HepG2 (cell line): ENCODE results near the gene NTN4. TPM values are rescaled to one million over a fixed set of nuclear protein-coding genes. Genes with fewer than 3 reads are reported as not detected.

Experiments
- ARID2 ChIP-seq: sonication (generic); formaldehyde crosslinking; IDR thresholded peaks from 2 replicates; pipeline ENCODE4 v1.8.1; 2022; ENCODE audit warnings: mild to moderate bottlenecking, missing genetic modification reagents, borderline replicate concordance
- ATF3 ChIP-seq: sonication (generic); formaldehyde crosslinking; IDR thresholded peaks from 2 replicates; pipeline ENCODE4 v1.4.0; 2020; ENCODE audit warnings: missing genetic modification reagents
- DMTF1 ChIP-seq: sonication (generic); formaldehyde crosslinking; IDR thresholded peaks from 2 replicates; pipeline ENCODE4 v1.4.0; 2020; ENCODE audit warnings: mild to moderate bottlenecking, missing genetic modification reagents
- FOXK1 ChIP-seq: sonication (generic); formaldehyde crosslinking; IDR thresholded peaks from 2 replicates; pipeline ENCODE4 v1.4.0; 2020; ENCODE audit warnings: low read depth, missing genetic modification reagents, borderline replicate concordance
- FOXO1 ChIP-seq: sonication (generic); formaldehyde crosslinking; IDR thresholded peaks from 2 replicates; pipeline ENCODE4 v1.4.0; 2020; ENCODE audit warnings: missing genetic modification reagents
- FOXP1 ChIP-seq, 2 experiments: fragments of 450-650 bp in 1 of 2; IDR thresholded peaks; 2 replicates each; pipeline ENCODE4 v1.6.1; 2017 to 2018; ENCODE audit warnings: antibody characterized with exemption in 1 of 2
- GPN1 ChIP-seq: sonication (generic); formaldehyde crosslinking; IDR thresholded peaks from 2 replicates; pipeline ENCODE4 v1.5.1; 2020; ENCODE audit warnings: missing genetic modification reagents, borderline replicate concordance
- GZF1 ChIP-seq: sonication (generic); formaldehyde crosslinking; IDR thresholded peaks from 2 replicates; pipeline ENCODE4 v1.5.1; 2020; ENCODE audit warnings: mild to moderate bottlenecking, missing genetic modification reagents
- HDAC2 ChIP-seq: sonication (generic); formaldehyde crosslinking; IDR thresholded peaks from 2 replicates; pipeline ENCODE4 v1.4.0; 2020; ENCODE audit warnings: missing genetic modification reagents
- HIVEP1 ChIP-seq: sonication (generic); formaldehyde crosslinking; IDR thresholded peaks from 2 replicates; pipeline ENCODE4 v1.4.0; 2020; ENCODE audit warnings: mild to moderate bottlenecking, missing genetic modification reagents
- KLF9 ChIP-seq: IDR thresholded peaks from 2 replicates; pipeline ENCODE4 v1.6.1; 2016; ENCODE audit warnings: low read depth
- NR2F1 ChIP-seq, 2 experiments: fragments of 450-650 bp in 1 of 2; formaldehyde crosslinking in 1 of 2; IDR thresholded peaks; 2 replicates each; pipeline versions ENCODE4 v1.5.0 to v1.6.1; 2016 to 2020; ENCODE audit warnings: mild to moderate bottlenecking in 1 of 2, missing compliant biosample characterization in 1 of 2, missing genetic modification reagents in 1 of 2, moderate library complexity in 1 of 2
- PBX3 ChIP-seq: sonication (generic); formaldehyde crosslinking; IDR thresholded peaks from 2 replicates; pipeline ENCODE4 v1.8.1; 2023; ENCODE audit warnings: missing genetic modification reagents, inconsistent platforms, borderline replicate concordance
- POLR2A ChIP-seq, 2 experiments: IDR thresholded peaks; 2 replicates each; pipeline ENCODE4 v1.6.1; 2011; ENCODE audit warnings: low read depth in 2 of 2, low read length in 2 of 2, mild to moderate bottlenecking in 1 of 2, moderate library complexity in 1 of 2; ENCODE audit not compliant: insufficient read depth in 1 of 2
- REPIN1 ChIP-seq: sonication (generic); formaldehyde crosslinking; IDR thresholded peaks from 2 replicates; pipeline ENCODE4 v1.8.0; 2022; ENCODE audit warnings: missing genetic modification reagents, low read depth, mild to moderate bottlenecking, borderline replicate concordance
- RFXAP ChIP-seq: sonication (generic); formaldehyde crosslinking; IDR thresholded peaks from 2 replicates; pipeline ENCODE4 v1.4.0; 2020; ENCODE audit warnings: missing genetic modification reagents, borderline replicate concordance
- RXRB ChIP-seq: IDR thresholded peaks from 2 replicates; pipeline ENCODE4 v1.6.1; 2016; ENCODE audit warnings: borderline replicate concordance, missing genetic modification reagents, missing compliant biosample characterization
- SCMH1 ChIP-seq: sonication (generic); formaldehyde crosslinking; IDR thresholded peaks from 2 replicates; pipeline ENCODE4 v1.9.0; 2021; ENCODE audit warnings: missing genetic modification reagents, mild to moderate bottlenecking, borderline replicate concordance
- SKI ChIP-seq: fragments of 450-650 bp; IDR thresholded peaks from one replicate; pipeline ENCODE4 v1.6.1; 2018; ENCODE audit warnings: mild to moderate bottlenecking; ENCODE audit not compliant: partially characterized antibody
- TBX3 ChIP-seq: fragments of 450-650 bp; IDR thresholded peaks from 2 replicates; pipeline ENCODE4 v1.6.1; 2017; ENCODE audit warnings: antibody characterized with exemption, mild to moderate bottlenecking, inconsistent platforms, borderline replicate concordance
- ZBTB7B ChIP-seq: sonication (generic); formaldehyde crosslinking; IDR thresholded peaks from 2 replicates; pipeline ENCODE4 v1.4.0; 2020; ENCODE audit warnings: missing genetic modification reagents
- ZNF562 ChIP-seq: sonication (generic); formaldehyde crosslinking; IDR thresholded peaks from 2 replicates; pipeline ENCODE4 v1.8.0; 2022; ENCODE audit warnings: missing genetic modification reagents, borderline replicate concordance
- ZNF616 ChIP-seq: sonication (generic); formaldehyde crosslinking; IDR thresholded peaks from 2 replicates; pipeline ENCODE4 v1.5.0; 2020; ENCODE audit warnings: low read depth, mild to moderate bottlenecking, missing genetic modification reagents
- polyA plus RNA-seq, 8 experiments: library from polyadenylated mRNA; depleted of rRNA in 3 of 8; stranded (reverse) in 7 of 8; unstranded in 1 of 8; fragments of >200 nt; fragmentation: Illumina TruSeq in 4 of 8; extraction: Trizol in 4 of 8; gene quantifications; 2 replicates each; pipeline versions ENCODE4 v1.2.1 to v1.2.3, GENCODE V29; 2011 to 2016; ENCODE audit warnings: low read depth in 4 of 8, missing spikeins in 1 of 8, mixed read lengths in 1 of 8; ENCODE audit not compliant: insufficient read depth in 1 of 8
- total RNA-seq, 5 experiments: library from RNA; depleted of rRNA; stranded (reverse); fragments of >200 nt; fragmentation: Illumina TruSeq; extraction: Trizol; gene quantifications; 2 replicates each; pipeline ENCODE4 v1.2.3, GENCODE V29; 2016; ENCODE audit warnings: low read depth in 1 of 5
- TF ChIP-seq, protein P1 (sequence below): IDR thresholded peaks from 2 replicates; pipeline ENCODE4 v1.6.1; 2012; ENCODE audit warnings: low read depth, low read length, improper control_type of control experiment
- TF ChIP-seq, protein P2 (sequence below): sonication (generic); IDR thresholded peaks from 2 replicates; pipeline ENCODE4 v1.6.1; 2016; ENCODE audit warnings: low read depth, borderline replicate concordance

NTN4 gene
- total and polyA plus RNA-seq, 2 of the 13 experiments (the other 11 are each of a cell fraction or from before 2014, with no cell fraction given) = 7.8 to 11.5 TPM

DNA sequence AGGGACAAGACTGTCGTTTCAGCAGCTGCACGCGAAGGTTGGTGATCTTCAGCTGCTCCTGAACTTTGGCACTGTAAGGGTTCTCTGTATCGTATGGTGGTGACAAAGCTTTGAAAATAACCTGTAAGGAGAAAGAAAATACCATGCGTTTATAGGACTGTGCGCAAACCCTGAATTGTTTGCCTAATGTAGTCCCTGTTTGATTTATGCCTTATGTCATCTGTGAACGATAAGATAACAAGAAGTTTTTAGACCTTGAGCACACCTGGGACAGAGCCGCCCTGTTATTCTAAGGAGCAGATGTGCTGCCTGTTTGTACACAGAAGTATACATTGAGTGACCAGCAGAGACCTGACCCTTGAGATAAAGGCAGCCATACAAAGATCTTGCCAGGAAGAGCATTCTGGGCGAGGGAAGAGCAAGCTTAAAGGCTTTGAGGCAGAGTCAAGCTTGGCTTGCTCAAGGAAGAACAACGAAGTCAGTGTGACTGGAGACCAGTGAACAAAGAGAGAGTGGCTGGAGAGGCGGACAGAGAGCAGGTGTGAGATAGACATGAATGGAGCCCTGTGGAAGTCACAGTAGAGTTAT lies 52.4 kb downstream of the NTN4 start (continued):
- TF ChIP-seq RFXAP = no peak
- peak; percentile 62; the same call in 1 of the 2 replicates for TF ChIP-seq REPIN1 (CRISPR knock-in tag)
- peak; percentile 85 for TF ChIP-seq HDAC2
- no peak for TF ChIP-seq DMTF1 (CRISPR knock-in tag)
- TF ChIP-seq ZNF616 (CRISPR knock-in tag) = no peak
- peak; percentile 80; the same call in 1 of the 2 replicates for TF ChIP-seq ATF3 (CRISPR knock-in tag)
- TF ChIP-seq ZBTB7B (CRISPR knock-in tag) = peak; percentile 28; the same call in 1 of the 2 replicates
- peak; percentile 44 for TF ChIP-seq RXRB
- no peak for TF ChIP-seq FOXP1 (IDR thresholded peaks at IDR 0.05)
- peak; percentile 35; the same call in 1 of the 2 replicates for TF ChIP-seq FOXP1 (CRISPR knock-in tag; IDR thresholded peaks at IDR 0.05)
- TF ChIP-seq POLR2A (IDR thresholded peaks at IDR 0.05; ENCODE audit: insufficient read depth in 1 of 2, low read depth in 2 of 2, low read length in 2 of 2) = no peak
- TF ChIP-seq FOXK1 (CRISPR knock-in tag) = peak; percentile 19; the same call in 1 of the 2 replicates
- TF ChIP-seq, protein P1, sequence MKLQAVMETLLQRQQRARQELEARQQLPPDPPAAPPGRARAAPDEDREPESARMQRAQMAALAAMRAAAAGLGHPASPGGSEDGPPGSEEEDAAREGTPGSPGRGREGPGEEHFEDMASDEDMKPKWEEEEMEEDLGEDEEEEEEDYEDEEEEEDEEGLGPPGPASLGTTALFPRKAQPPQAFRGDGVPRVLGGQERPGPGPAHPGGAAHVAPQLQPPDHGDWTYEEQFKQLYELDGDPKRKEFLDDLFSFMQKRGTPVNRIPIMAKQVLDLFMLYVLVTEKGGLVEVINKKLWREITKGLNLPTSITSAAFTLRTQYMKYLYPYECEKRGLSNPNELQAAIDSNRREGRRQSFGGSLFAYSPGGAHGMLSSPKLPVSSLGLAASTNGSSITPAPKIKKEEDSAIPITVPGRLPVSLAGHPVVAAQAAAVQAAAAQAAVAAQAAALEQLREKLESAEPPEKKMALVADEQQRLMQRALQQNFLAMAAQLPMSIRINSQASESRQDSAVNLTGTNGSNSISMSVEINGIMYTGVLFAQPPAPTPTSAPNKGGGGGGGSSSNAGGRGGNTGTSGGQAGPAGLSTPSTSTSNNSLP = peak; percentile 56; the same call in 1 of the 2 replicates
- no peak for TF ChIP-seq SCMH1
- TF ChIP-seq ZNF562 (CRISPR knock-in tag) = no peak
- peak; percentile 54 for TF ChIP-seq FOXO1 (CRISPR knock-in tag)
- no peak for TF ChIP-seq SKI
- TF ChIP-seq, protein P2, sequence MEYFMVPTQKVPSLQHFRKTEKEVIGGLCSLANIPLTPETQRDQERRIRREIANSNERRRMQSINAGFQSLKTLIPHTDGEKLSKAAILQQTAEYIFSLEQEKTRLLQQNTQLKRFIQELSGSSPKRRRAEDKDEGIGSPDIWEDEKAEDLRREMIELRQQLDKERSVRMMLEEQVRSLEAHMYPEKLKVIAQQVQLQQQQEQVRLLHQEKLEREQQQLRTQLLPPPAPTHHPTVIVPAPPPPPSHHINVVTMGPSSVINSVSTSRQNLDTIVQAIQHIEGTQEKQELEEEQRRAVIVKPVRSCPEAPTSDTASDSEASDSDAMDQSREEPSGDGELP = no peak
- TF ChIP-seq TBX3 = no peak
- no peak for TF ChIP-seq HIVEP1 (CRISPR knock-in tag)
- no peak for TF ChIP-seq NR2F1 (CRISPR knock-in tag; IDR thresholded peaks at IDR 0.05)
- no peak for TF ChIP-seq GPN1 (CRISPR knock-in tag)
- no peak for TF ChIP-seq GZF1 (CRISPR knock-in tag)
- no peak for TF ChIP-seq ARID2 (CRISPR knock-in tag)
- no peak for TF ChIP-seq KLF9 (CRISPR knock-in tag)
- no peak for TF ChIP-seq PBX3
